ENCODE results near the gene PAPSS2. TPM values are rescaled to one million over a fixed set of nuclear protein-coding genes. Genes with fewer than 3 reads are reported as not detected.
A peak's percentile ranks its signal among the peaks of the same experiment; 100 is the strongest.

PAPSS2 gene
- total and polyA plus RNA-seq, 2 donors (not counting 1 experiment from before 2014, with no cell fraction given), result 102 to 286 TPM

DNA sequence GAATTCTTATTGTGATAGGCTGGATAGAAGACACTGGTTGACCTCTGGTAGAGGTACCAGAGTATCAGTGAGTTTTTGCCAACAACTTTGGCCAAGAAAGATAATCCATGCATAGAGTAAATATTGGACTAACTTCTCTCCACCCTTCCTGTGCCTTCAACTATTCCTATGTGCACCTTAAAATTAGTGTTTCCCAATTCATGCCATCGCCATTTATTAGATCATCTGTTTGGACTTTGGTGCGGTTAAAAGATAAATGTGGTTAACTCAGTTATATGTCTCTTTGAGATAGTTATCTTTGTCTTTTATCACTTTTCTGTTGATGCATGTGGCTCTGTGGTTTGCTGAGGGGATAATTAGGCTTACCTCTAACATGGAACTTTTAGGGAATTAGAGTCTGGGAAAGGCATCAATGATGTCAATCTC lies 4.6 kb downstream of the PAPSS2 start:
- no peak overlapping the region for H3K4me3 ChIP-seq (replicated peaks in 1 of 4; ENCODE audit: control extremely low read depth in 1 of 4, insufficient read depth in 1 of 4, low read depth in 3 of 4, low read length in 4 of 4)
- peak in 1 of 2 donors; percentile 49 for DNase-seq (ENCODE audit: low read depth in 2 of 2)
- no peak overlapping the region for H3K27ac ChIP-seq (ENCODE audit: insufficient read depth, low read length)
- peaks cover 76% of the 10 kb centered on the region for H3K79me2 ChIP-seq (ENCODE audit: control insufficient read depth, insufficient read depth, low read length)
- no peak for TF ChIP-seq EZH2 (IDR thresholded peaks at IDR 0.05; ENCODE audit: low read length, missing control alignments)
- TF ChIP-seq, protein P1, sequence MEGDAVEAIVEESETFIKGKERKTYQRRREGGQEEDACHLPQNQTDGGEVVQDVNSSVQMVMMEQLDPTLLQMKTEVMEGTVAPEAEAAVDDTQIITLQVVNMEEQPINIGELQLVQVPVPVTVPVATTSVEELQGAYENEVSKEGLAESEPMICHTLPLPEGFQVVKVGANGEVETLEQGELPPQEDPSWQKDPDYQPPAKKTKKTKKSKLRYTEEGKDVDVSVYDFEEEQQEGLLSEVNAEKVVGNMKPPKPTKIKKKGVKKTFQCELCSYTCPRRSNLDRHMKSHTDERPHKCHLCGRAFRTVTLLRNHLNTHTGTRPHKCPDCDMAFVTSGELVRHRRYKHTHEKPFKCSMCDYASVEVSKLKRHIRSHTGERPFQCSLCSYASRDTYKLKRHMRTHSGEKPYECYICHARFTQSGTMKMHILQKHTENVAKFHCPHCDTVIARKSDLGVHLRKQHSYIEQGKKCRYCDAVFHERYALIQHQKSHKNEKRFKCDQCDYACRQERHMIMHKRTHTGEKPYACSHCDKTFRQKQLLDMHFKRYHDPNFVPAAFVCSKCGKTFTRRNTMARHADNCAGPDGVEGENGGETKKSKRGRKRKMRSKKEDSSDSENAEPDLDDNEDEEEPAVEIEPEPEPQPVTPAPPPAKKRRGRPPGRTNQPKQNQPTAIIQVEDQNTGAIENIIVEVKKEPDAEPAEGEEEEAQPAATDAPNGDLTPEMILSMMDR (conservative IDR thresholded peaks at IDR 0.05 in 1 of 2, IDR thresholded peaks at IDR 0.05 in 1 of 2; ENCODE audit: low read depth in 1 of 2, low read length in 2 of 2), result no peak
- H3K36me3 ChIP-seq (ENCODE audit: control insufficient read depth, insufficient read depth, low read length), result peaks cover 6% of the 10 kb centered on the region
- H3K9me3 ChIP-seq (ENCODE audit: control insufficient read depth, insufficient read depth, low read depth, low read length), result no peaks in the 10 kb centered on the region
- H3K4me2 ChIP-seq (ENCODE audit: extremely low read depth, insufficient read depth, low read length), result no peak overlapping the region
- H3K4me1 ChIP-seq (ENCODE audit: control insufficient read depth, extremely low read depth, insufficient read depth, low read length), result no peaks in the 10 kb centered on the region
- H2AFZ ChIP-seq (ENCODE audit: low read length), result no peak overlapping the region
- no peak overlapping the region for H3K9ac ChIP-seq (ENCODE audit: insufficient read depth, low read length)
- H4K20me1 ChIP-seq (ENCODE audit: control insufficient read depth, extremely low read depth, insufficient read depth, low read length), result no peaks in the 10 kb centered on the region
- no peaks in the 10 kb centered on the region for H3K27me3 ChIP-seq (ENCODE audit: control insufficient read depth, insufficient read depth, low read length)

DNA sequence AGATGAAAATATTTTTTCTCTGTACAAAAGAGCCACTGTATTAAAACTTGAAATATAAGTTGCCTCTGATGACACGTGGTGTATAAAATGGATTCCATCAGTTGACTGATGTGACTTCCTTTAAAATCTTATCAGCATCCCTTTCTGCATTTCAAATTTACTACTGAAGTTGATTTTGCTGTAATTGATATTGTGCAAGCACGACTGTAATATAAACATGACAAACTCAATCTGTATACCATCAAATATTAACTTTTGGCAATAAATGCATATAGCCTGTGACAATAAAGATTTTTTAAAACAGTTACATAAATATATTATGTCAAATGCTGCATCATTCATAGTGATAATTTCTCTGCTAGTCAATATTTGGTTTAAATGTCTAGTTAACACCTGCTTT lies 7.8 kb downstream of the PAPSS2 start:
- Histone ChIP-seq H3K36me3 (ENCODE audit: control insufficient read depth, insufficient read depth, low read length) (peaks cover 6% of the 10 kb centered on the region), H3K4me2 (ENCODE audit: extremely low read depth, insufficient read depth, low read length) (no peak overlapping the region), H3K27ac (ENCODE audit: insufficient read depth, low read length) (no peak overlapping the region), H2AFZ (ENCODE audit: low read length) (no peak overlapping the region), H3K9me3 (ENCODE audit: control insufficient read depth, insufficient read depth, low read depth, low read length) (no peaks in the 10 kb centered on the region), H3K4me1 (ENCODE audit: control insufficient read depth, extremely low read depth, insufficient read depth, low read length) (no peaks in the 10 kb centered on the region), H3K79me2 (ENCODE audit: control insufficient read depth, insufficient read depth, low read length) (peaks cover 78% of the 10 kb centered on the region), H3K4me3 (replicated peaks in 1 of 4; ENCODE audit: control extremely low read depth in 1 of 4, insufficient read depth in 1 of 4, low read depth in 3 of 4, low read length in 4 of 4) (no peak overlapping the region), H3K9ac (ENCODE audit: insufficient read depth, low read length) (no peak overlapping the region), H4K20me1 (ENCODE audit: control insufficient read depth, extremely low read depth, insufficient read depth, low read length) (no peaks in the 10 kb centered on the region), H3K27me3 (ENCODE audit: control insufficient read depth, insufficient read depth, low read length) (no peaks in the 10 kb centered on the region)
- TF ChIP-seq, protein P1 (conservative IDR thresholded peaks at IDR 0.05 in 1 of 2, IDR thresholded peaks at IDR 0.05 in 1 of 2; ENCODE audit: low read depth in 1 of 2, low read length in 2 of 2), result no peak
- TF ChIP-seq EZH2 (IDR thresholded peaks at IDR 0.05; ENCODE audit: low read length, missing control alignments), result no peak
- DNase-seq (ENCODE audit: low read depth in 2 of 2), result no peak

DNA sequence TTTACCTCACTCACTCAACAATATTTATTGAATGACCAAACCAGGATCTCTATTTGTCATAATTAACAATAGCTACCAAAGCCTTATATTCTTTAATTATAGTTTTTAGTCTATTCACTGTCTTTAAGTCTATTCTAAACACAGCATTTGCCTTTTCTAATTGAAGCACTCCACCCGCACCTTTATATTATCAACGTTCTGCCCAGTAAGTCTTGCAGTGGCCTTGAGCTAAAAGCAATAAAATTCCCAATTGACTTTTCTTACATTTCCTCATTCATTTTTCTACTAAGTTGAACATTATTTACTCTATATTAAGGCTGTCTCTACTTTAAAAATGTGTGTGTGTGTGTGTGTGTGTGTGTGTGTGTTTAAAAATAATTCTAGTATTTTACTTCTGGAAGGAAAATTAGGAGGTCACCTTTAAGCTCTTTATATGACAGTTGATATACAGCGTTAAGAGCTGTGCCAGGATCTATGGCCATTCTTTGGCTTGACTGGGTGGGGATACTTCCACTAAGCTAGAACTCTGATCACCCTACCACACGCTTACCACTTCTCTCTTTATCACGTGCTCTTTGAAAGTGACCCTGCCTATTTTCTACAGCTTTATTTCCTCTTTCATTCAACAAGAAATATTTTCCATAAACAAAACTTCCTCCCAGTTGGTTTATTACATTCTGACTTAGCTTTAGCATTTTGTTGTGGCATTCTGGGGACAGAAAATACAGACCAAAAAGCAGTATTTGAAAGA lies 8.8 kb downstream of the PAPSS2 start:
- Histone ChIP-seq H3K36me3 (ENCODE audit: control insufficient read depth, insufficient read depth, low read length) (peaks cover 5% of the 10 kb centered on the region), H3K4me1 (ENCODE audit: control insufficient read depth, extremely low read depth, insufficient read depth, low read length) (no peaks in the 10 kb centered on the region), H4K20me1 (ENCODE audit: control insufficient read depth, extremely low read depth, insufficient read depth, low read length) (no peaks in the 10 kb centered on the region), H3K9ac (ENCODE audit: insufficient read depth, low read length) (no peak overlapping the region), H3K4me3 (replicated peaks in 1 of 4; ENCODE audit: control extremely low read depth in 1 of 4, insufficient read depth in 1 of 4, low read depth in 3 of 4, low read length in 4 of 4) (no peak overlapping the region), H3K27me3 (ENCODE audit: control insufficient read depth, insufficient read depth, low read length) (no peaks in the 10 kb centered on the region), H2AFZ (ENCODE audit: low read length) (no peak overlapping the region), H3K9me3 (ENCODE audit: control insufficient read depth, insufficient read depth, low read depth, low read length) (no peaks in the 10 kb centered on the region), H3K27ac (ENCODE audit: insufficient read depth, low read length) (no peak overlapping the region), H3K79me2 (ENCODE audit: control insufficient read depth, insufficient read depth, low read length) (peaks cover 78% of the 10 kb centered on the region), H3K4me2 (ENCODE audit: extremely low read depth, insufficient read depth, low read length) (no peak overlapping the region)
- TF ChIP-seq, protein P1 (conservative IDR thresholded peaks at IDR 0.05 in 1 of 2, IDR thresholded peaks at IDR 0.05 in 1 of 2; ENCODE audit: low read depth in 1 of 2, low read length in 2 of 2), result no peak
- no peak for TF ChIP-seq EZH2 (IDR thresholded peaks at IDR 0.05; ENCODE audit: low read length, missing control alignments)
- DNase-seq (ENCODE audit: low read depth in 2 of 2), result no peak
